GM19239 (cell line): ENCODE results near the gene CDRT15.
"Not testable (repeated sequence)": the region's sequence is repeated elsewhere in the genome, so short reads cannot be mapped to it uniquely, and the experiment has no call there.

ENCODE experiments used
- DNase-seq: peaks from one replicate; pipeline ENCODE4 v3.0.0; 2011; ENCODE audit warnings: low spot score; ENCODE audit not compliant: insufficient read length
- FAIRE-seq: peaks from 2 replicates; lab custom pipeline; 2011; peaks lifted over from hg19 to GRCh38; lab: Jason Lieb, UNC

Gene CDRT15

DNA sequence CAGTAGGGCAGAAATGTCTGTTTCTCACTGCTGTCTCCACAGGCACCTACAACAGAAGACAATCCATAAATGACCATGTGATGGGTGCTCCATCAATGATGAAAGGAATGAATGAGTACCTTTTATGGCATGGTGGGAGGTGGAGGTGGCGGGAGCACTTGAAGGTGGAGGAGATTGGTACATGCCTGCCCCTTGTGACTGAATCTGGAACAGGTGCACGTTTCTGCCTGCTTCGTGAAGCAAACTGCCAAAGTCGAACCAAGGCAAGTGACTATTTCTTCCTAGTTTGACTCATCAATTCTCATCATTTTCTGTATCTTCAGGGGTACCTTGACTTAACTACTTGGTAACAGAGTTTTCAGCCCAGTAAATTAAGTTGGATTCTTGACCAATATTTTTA is 25.4 kb downstream of the CDRT15 start:
- FAIRE-seq (no peak), DNase-seq (no peak)

DNA sequence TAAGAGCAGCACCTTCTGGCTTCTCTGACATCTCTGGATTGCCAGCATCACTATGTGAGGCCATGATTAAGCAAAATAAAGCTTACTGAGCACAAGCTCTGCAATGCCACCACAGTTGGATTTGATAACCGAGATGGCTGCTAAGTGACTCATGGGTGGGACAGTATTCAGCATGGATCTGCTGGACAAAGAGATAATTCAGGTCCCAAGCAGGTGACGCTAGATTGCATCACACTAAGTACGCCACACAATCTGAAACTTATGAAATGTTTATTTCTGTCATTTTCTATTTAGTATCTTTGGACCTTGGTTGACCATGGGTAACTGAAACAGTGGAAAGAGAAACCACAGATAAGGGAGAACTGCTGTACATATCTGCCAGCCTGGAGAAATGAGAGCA is 27.4 kb downstream of the CDRT15 start:
- DNase-seq (no peak), FAIRE-seq (no peak)

DNA sequence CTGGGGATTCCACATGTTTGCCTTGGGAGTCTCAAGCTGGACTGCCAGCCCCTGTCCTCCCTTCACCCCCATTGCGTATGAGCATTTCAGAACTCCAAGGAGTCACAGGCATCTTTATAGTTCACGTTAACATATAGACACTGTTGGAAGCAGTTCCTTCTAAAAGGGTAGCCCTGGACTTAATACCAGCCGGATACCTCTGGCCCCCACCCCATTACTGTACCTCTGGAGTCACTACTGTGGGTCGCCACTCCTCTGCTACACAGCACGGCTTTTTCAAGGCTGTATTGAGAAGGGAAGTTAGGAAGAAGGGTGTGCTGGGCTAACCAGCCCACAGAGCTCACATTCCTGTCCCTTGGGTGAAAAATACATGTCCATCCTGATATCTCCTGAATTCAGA is 28.9 kb downstream of the CDRT15 start:
- no peak for FAIRE-seq
- DNase-seq = no peak

DNA sequence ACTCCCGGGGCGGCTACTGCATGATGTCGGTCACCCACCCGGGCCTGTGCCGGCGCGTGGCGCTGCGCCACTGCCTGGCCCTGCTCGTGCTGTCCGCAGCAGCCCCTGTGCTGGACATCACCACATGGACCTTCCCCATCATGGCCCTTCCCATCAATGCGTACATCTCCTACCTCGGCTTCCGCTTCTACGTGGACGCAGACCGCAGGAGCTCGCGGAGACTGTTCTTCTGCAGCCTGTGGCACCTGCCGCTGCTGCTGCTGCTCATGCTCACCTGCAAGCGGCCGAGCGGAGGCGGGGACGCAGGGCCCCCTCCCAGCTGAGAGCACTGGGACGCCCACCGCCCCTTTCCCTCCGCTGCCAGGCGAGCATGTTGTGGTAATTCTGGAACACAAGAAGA is 29.8 kb downstream of the CDRT15 start:
- DNase-seq (no peak), FAIRE-seq (no peak)

DNA sequence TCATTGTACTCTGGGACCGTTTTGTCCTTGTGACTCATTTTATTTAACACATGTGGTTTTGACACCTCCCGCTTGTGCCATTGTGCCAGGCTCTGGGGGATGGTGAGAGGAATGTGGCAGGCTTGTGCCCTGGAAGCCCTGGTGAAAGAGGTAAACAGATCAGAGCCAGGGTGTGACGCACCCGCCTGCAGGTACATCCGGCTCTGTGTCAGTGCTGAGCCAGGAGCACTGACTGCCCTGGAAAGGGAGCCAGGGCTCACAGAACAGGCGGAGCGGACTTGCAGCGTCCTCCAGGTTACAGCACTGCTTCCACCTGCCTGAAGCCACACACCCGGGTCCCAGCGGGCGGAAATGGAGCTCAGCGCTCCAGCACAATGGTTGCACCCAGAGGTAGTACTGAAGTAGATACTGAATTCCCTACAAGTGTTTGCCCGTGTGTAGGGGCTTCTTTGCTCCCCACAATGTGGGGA is 30.6 kb downstream of the CDRT15 start:
- no peak for FAIRE-seq
- no peak for DNase-seq

DNA sequence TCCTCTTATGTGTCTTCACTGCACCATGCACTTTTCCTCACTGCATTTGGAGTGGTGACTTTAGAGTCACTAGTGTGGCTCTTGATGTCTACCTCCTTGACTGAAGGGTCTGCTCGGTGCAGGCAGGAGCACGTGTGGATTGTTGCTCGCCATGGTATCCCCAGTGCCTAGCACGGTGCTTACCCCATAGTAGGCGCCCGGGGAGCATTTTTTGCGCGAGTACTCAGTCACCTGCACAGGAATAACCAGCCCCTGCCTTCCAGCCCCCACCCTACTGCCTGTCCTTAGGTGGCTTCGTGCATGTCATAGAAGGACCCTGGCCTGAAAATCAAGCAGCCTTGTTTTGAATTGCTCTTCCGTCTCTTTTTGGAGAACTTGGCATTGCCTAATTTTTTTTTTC is 31.3 kb downstream of the CDRT15 start:
- FAIRE-seq = no peak
- DNase-seq = no peak

DNA sequence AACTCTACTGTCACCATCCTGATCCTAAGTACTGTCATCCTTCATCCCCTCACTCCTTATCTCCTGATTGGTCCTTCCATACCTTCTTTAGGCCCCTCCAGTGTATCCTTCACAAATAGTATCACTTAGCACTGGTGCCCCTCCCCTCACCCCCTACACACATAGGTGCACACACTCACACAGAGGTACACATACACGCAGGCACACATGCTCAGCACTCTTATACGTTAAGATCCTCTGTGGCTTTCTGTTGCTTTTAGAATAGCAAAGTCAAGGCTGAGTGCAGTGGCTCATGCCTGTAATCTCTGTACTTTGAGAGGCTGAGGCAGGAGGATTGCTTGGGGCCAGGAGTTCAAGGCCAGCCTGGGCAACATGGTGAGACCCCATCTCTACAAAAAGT is 32.1 kb downstream of the CDRT15 start:
- FAIRE-seq = no peak
- no peak for DNase-seq

DNA sequence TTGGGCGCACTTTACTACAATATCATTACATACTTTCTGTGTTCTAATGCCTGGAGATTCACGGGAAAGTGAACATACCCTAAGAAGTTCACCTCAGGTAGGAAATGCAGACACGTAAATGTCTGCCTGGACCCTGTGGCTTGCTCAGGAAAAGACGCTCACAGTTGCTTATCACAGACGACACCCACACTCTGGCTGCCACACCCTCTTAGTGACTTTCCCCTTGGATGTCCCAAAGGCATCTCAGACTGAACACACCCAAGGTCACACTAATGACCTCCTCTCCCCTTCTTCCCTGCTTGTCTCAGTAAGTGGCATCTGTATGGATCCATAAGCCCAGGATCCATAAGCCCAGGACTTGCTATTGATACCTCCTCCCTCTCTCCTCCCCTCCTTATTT is 32.6 kb downstream of the CDRT15 start:
- FAIRE-seq = no peak

DNA sequence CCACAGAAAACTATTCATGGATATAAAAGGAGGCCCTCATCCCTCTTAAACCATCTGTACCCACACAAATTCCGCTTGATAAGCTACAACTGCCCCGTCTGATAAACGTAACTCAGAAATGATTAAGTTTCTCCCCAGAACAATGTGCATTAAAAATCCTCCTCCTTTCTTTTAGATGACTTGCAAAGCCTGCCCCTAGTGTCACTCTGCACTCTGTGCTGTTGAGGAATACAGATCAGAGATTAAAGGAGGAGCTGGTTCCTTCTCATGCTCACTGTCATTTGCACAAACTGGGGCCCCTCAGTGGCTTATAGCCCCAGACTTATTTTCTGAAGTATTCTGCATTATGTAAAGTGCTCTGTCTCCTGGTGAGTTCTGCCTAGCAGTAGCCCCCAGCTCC is 33.3 kb downstream of the CDRT15 start:
- DNase-seq (no peak), FAIRE-seq (no peak)

More for the DNA sequence above, 32.6 kb downstream of the CDRT15 start:
- no peak for DNase-seq

DNA sequence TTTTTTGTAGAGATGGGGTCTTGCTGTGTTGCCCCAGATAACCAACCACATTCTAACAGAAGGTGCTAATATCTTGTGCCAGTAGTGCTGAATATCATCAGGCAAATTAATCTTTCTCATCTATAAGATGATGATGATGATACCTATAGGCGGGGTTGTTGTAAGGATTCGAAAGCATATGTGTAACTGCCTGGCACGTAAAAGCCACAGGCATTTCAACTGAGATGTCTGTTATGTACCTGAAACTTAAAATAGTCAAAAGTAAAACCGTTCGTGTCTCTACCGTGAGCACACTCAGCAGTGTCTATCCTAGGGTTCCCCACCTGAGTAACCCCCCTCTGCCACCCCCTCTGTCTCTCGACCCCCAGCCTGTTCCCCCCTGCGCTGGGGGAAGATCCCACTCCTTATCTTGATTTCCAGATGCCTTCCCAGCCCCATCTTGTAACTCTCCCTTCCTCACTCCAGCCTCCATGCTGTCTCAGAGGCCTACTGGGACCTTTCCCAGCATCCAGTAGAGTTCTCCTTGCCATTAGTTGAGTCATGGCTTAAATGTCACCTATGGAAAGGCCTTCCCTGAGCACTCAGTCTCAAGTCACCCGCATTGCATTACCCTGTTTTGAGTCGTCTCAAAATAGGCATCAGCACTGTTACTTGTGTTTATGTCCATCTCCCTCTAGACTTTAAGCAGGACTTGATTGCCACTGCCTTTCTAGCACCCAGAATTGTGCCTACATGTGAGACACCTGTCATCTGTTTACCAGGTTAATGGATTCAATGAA is 34.1 kb downstream of the CDRT15 start:
- FAIRE-seq = no peak
- no peak for DNase-seq

DNA sequence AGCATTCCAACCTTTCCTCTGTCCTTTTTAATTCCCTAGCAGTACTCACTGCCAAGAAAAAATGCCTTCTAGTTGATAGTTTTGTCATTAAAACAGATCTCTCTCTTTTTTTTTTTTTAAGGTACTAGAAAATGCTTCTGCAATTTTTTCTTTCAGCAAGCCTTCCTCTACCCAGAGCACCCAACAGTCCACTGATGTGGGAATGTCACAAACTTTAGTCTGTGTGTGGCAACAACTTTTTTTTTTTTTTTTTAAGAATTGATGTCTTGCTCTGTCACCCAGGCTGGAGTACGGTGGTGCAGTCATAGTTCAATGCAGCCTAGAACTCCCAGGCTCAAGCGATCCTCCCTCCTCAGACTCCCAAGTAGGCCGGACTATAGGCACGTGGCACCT is 34.7 kb downstream of the CDRT15 start:
- FAIRE-seq (no peak), DNase-seq (no peak)

DNA sequence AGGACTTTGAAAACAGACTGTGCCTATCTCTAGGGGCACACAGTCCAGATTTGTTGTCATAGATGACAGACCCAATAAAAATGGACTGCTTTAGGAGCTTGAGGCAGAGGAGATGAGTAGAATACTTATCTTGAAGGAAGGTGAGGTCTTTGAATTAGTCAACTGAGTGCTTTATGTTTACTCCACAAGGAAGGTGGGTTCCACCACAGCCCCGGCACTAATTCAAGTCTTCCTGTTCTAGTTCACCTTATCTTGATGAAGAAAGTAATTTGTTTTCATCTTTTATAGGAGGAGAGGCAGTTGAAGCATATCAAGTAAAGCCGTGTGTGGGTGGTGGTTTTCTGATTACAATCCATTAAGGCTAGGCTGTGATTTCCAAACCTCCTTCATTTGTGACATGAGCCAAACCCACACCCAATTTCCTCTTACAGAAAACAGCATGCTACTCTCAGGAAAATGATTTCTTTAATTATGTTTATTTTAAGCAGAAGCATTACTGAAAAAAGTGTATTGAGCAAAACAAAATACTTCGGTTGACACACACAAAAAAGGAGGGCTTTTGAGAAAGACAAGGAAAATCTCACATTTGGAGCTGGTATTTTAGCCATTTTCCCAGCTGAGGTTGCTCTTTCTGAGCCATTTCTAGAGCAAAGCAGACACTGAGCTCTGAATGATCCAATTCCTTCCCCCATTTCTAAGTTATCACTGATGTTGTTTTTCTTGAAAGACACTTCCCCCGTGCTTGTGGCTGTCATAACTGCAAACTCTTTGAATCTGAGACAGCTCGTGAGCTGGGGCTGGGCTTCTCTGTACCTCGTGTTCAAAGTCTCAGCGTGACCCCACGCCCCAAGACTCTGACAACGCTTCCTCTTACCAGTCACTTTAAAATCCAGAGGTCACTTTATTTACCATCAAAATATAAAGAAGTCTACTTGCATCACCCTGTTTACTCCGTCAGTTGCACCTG is 35.4 kb downstream of the CDRT15 start:
- FAIRE-seq (no peak), DNase-seq (no peak)

DNA sequence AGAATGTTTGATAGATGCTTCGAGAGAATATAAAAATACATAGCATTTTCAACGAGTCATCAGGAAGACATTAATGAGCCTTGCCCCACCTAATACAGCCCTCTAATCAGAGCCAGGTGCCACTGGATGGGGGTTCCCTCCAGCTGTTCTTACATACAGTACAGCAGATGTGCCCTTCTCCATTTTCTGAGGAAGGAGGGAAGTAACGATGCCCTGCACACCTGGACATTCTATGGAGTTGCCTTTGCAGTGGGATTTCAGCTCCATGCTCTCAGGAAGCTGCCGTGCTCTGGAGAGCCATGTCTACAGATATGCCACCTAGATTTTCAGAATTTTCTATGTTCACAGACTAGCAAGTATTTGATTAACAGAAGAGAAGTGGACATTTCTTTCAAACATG is 36.3 kb downstream of the CDRT15 start:
- FAIRE-seq (no peak), DNase-seq (no peak)

DNA sequence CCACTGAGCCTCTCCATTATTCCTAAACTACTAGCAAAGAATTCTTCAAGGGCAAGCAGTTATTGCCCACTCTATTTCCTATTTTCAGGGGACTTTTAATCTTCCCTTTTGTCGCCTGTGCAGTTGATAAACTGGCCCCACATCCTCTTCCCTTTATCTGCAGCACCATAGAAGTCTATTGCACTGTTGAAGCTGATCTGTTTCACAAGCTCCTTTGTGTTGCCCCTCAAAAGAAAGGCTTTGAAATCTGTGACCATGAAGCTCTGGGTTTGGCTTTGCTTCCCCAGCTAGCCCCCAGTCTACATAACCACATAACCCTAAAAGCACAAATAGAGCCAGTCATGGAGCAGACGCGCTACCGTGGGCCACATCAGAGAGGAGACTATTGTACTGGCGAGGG is 37.1 kb downstream of the CDRT15 start:
- DNase-seq (no peak), FAIRE-seq (no peak)

DNA sequence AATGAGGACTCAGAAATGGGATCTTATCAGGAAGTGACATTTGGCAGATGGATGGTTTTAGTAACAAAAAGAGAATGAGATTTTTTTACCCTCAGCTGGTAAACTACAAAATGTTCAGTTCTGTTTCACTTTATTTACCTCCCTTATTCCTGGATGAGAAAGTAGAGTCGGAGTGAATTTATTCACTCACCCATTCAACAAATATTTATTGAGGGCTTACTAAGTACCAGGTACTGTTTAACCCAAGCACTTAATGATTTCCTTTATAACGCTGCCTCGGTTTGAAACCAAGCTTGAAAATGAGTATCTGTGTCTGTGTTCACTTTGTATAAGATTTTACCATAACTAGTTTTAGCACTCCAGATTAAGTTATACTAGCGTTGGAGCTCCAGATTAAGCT is 38.1 kb downstream of the CDRT15 start:
- no peak for FAIRE-seq
- no peak for DNase-seq

DNA sequence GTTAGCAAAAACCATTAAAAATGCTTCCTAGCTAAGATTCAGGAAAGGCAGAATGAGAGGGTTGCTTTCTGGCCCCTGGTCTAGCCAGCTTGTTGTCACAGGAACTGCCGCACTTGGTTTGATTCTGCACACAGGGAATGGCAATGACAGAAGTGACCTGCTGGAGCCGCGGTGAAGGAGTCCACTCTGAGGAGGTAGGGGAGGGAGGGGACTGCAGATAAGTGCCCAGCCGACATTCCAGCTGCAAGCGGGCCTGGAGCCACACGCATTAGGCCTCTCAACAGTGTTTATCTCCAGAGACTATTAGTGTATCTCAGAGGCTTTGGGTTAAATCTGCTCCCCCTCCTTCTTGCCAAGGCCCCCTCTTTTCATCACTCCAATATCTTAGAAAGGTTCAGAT is 38.6 kb downstream of the CDRT15 start:
- FAIRE-seq (no peak), DNase-seq (no peak)

DNA sequence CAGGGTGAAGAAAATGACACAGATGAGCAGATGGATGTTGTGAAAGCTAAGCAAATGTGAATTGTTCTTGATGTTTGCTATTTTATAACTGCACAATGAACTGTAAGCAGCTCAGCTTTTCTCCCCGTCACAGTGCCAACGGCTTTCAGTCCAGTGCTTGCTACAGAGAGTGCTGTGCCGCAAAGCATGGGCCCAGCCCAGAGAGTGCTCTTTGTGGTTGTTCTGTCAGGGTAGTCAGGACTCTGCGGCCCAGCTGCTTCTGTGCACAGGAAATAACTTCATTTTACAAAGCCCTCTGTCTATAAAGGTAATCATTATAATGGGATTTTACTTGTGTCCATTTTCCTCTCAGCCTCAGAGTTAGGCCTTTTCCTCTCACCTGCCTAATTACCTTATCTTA is 39.1 kb downstream of the CDRT15 start:
- DNase-seq = no peak
- FAIRE-seq = no peak

DNA sequence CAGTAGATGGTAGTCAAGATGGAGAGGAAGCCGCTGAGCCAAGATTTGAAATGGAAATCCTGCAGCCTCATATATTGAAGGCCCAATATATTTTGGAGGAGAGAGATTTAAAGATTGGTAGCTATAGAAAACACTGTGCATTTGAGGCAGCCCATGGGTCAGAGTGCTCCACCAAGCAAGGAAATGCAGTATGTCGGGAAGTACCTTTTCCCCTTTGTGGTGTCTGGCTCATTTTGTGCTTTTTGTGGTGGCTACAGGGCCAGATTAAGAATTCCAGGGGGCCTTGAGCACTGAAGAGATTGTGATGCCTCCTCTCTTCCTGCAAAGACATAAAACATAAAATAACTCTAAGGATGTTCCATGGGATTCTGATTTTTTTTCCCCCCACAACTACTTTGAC is 39.6 kb downstream of the CDRT15 start:
- FAIRE-seq (no peak), DNase-seq (no peak)

DNA sequence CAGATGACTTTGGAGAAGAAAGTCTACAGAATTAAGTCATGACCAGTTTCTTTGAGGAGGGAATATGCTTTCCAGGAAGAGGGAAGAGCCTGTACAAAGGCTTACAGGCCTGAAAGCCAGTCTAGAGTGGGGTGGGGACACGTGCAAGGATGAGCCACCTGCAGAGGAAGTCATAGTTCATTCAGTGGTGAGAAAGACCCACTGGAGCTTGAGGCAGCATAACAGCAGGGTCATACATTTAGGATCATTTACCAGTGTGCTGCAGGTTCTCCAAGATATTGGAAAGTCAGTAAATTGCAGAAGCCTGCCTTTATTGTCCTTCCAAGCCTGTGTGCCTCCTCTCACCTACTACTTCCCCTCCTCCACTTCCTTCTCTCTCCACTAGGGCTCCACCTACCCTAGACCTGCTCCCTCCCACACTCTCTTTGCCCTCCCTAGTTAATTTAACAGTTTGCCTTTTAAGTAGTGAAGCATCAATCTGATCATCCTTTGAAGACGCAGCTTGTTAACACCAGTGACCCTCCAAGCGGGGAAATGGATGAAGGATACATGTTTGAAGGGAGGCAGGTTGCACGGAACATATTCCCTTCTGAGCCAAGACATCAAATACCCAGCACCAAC is 40.2 kb downstream of the CDRT15 start:
- FAIRE-seq (no peak), DNase-seq (no peak)

DNA sequence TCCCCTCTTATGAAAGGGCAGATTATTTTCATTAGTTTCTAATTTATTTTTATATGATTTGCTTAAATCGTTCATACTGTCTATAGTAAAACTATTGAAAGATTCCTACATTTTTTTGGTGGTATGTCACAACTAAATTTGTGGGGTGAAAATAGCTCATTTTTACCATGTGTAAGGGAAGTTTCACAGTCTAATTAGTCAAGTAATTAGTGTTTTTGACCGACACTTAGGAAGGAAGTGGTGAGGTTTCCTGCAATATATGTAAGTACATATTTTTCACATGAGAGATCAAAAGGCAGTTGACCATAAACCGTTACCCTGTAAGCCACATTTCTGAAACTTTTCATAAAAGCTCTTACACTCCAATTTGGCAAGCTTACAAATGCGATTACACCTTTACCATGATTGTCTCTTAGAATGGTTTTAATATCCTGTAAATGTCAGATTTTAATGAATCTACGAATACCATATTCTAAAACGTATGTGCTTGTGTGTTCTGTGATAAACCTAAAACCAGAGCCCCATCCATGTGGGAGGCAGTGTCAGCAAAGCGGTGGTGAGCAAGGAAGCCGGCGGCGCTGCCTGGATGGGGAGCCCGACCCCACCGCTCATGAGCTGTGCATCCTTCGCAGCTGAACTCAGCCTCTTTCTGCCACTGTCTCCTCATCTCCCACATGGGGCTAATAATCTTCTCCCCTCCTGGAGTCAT is 43.9 kb downstream of the CDRT15 start:
- DNase-seq = not testable (repeated sequence)
- peak; percentile 64 for FAIRE-seq
